NCI-H524 (cell line): ENCODE measurements around the gene CCDC6.
"Not testable (repeated sequence)": the region's sequence is repeated elsewhere in the genome, so short reads cannot be mapped to it uniquely, and the experiment has no call there.

Experiments used
- DNase-seq, 2 experiments: peaks; one replicate each; lab custom pipeline; 2025; lab: John Stamatoyannopoulos, UW

Gene CCDC6

GRCh38 chr10:59754951-59755350 lies 151.4 kb downstream of the CCDC6 start:
- no peak for DNase-seq

GRCh38 chr10:59753267-59753666 lies 153.1 kb downstream of the CCDC6 start, which contains the start of gene MRLN:
Gene MRLN, minus strand, starts transcription at chr10:59753455.
- DNase-seq: peak; percentile 77 to 92

GRCh38 chr10:59752278-59752940 lies 153.9 kb downstream of the CCDC6 start:
- DNase-seq: peak in 1 of 2 experiments; percentile 5

- no peak for DNase-seq
These were observed 156.0 kb downstream of the CCDC6 start for GRCh38 chr10:59750155-59750945.

- no peak for DNase-seq
These were observed 157.5 kb downstream of the CCDC6 start for GRCh38 chr10:59748834-59749233.

- DNase-seq: no peak
These were observed 161.1 kb downstream of the CCDC6 start for GRCh38 chr10:59745163-59745650.

DNA sequence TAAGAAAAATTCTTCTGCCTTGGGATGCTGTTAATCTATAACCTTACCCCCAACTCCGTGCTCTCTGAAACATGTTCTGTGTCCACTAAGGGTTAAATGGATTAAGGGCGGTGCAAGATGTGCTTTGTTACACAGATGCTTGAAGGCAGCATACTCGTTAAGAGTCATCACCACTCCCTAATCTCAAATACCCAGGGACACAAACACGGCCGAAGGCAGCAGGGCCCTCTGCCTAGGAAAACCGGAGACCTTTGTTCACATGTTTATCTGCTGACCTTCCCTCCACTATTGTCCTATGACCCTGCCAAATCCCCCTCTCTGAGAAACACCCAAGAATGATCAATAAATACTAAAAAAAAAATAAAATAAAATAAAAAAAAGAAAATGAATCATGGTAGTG lies 161.6 kb downstream of the CCDC6 start:
- peak in 1 of 2 experiments; percentile 14 for DNase-seq

DNA sequence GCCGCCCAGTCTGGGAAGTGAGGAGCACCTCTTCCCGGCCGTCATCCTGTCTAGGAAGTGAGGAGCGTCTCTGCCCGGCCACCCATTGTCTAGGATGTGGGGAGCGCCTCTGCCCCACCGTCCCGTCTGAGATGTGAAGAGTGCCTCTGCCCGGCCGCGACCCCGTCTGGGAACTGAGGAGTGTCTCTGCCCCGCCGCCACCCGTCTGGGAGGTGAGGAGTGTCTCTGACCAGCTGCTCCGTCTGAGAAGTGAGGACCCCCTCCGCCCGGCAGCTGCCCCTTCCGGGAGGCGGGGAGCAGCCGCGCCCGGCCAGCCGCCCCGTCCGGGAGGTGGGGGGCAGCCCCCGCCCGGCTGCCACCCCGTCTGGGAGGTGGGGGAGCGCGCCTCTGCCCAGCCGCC lies 162.2 kb downstream of the CCDC6 start:
- not testable (repeated sequence) for DNase-seq

DNA sequence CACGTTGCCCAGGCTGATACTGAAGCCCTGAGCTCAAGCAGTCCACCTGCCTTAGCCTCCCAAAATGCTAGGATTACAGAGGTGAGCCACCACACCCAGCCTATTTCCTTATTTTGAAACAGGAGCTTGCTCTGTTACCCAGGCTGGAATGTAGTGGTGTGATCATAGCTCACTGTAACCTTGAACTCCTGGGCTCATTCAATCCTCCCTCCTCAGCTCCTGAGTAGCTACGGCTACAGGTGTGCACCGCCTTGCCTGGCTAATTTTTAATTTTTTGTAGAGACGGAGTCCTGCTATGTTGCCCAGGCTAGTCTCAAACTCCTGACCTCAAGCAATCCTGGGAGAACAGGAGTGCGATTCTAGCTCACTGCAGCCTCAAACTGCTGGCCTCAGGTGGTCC lies 164.8 kb downstream of the CCDC6 start:
- no peak for DNase-seq

GRCh38 chr10:59741048-59741447 lies 165.3 kb downstream of the CCDC6 start:
- DNase-seq: no peak
